IPS-11a (cell line): Measurements from ENCODE around the gene NAMPT.
A peak's percentile ranks its signal among the peaks of the same experiment; 100 is the strongest.
"Not testable (repeated sequence)": the region's sequence is repeated elsewhere in the genome, so short reads cannot be mapped to it uniquely, and the experiment has no call there.

Source experiments
- H3K4me3 ChIP-seq: one replicate; pipeline ENCODE4 v1.5.1; 2013; ENCODE audit warnings: low read depth, low read length, control low read depth

NAMPT gene

DNA sequence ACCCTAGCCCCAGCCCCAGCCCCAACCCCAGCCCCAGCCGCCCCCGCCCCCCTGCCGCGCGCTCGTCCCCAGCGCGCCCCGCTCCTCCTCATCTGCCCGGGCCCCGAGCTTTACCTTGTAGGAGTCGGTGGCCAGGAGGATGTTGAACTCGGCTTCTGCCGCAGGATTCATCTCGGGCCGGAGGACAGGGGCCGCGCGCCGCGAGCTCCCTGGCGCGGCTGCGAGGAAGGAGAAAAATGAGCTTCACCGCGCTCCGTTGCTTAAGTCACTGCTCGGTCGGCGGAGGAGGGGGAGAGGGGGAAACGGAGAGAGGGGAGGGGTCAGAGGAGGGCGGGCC, at the start of gene NAMPT:
Gene NAMPT (minus strand): TSS at position 270 of the 337 bp plus-strand sequence. CDS start 99 bp downstream, at position 171.
- peak within 1 kb of the TSS; percentile 50 for H3K4me3 ChIP-seq

DNA sequence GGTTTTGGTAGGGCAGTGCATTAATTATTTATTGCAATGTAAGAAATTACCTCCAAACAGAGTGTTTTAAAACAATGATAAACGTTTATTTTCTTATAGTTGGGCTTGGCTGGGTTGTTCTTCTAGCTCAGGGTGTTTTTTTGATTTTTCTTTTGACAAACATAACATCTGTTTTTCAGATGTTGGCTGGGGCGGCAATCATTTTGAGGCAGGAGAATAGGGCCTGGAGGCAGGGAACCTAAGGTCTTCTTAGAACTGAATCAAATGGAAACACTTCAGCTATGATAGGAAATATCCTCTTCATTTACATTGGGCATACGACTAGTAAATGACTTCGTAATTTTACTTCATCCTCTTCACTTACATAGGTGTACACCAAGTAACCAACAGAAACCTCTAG, 47.4 kb upstream of the NAMPT start:
- H3K4me3 ChIP-seq = no peak overlapping the region

DNA sequence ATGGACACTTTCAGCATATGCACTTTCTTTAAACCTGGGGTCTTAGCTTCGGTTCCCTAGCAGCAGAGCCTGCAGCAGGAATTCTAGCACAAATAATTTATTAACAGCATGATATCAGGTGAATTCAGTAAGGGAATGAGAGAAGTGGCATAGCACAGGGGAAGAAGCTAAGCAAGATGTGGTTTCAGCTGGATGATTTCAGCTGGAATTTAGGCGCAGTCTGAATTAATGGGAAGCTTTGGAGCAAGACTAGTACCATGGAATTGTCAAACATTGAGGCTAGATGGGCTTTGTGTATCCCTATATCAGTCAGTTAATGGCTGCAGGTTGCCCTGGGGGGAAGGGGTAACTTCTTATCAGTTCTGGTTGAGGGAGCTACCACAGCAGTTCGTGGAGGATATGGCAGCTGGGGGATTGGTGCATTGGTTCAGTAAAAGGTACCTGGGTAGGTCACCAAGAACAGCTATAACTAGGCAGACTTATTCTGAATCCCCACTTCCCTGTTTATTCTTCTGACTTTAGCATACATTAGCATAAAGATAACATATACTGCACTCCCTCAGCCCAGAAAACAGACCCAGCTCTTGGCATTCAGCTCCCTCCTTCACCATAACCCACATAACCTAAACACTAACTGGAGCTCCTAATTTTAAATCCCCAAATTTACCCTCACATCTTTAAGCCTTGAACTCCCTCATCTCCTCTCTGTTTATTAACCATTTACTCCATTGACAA, 46.8 kb upstream of the NAMPT start:
- no peak overlapping the region for H3K4me3 ChIP-seq

DNA sequence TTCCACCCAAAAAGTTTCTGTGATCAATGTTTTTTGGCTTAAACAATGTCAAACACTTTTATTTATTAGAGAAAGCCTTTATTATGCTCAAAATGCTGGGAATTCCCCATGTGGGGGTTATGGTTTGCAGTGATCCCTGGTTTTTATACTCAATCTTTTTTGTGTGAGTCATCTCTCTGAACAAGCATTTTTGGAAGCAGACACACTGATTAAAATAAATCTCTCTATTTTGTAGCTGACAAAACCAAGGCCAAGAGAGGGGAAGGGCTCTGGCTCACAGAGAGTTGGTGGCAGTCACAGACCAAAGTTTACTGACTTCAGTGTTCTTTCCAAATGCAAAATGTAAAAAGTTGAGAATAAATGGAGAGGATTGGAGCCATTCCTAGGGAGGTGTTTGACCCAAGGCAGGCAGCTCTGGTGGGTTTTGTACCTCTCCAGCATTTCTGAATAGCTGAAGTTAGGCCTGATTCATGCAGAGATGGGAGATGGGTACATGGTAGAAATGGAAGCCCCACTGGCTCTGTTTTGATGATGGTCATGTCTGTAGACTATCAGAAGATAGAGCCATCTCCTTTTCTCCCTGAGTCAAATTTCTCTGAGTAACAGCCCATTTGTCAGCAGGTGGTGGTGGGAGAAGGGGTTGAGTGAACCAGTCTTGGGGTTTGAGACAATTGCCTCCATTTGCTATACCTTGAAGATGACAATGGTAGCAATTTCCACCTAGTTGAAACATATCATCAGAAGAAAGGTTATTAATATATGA, 45.4 kb upstream of the NAMPT start:
- no peak overlapping the region for H3K4me3 ChIP-seq

DNA sequence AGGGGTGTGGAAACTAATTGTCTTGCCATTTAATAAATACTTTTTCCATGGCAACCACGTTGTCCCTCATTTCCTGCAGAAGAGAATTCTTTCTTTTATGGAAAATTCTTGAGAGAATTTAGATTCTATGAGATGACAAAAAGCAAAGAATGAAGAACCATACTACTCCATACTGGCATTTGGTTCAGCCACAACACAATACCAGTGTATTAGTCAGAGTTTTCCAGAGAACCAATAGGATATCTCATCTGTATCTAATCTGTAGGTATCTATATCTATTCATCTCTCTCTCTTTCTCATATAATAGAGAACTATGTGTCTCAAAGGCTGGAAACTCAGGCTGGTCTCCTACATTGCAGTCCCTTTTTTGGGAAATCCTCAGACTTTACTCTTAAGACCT, 44.6 kb upstream of the NAMPT start:
- H3K4me3 ChIP-seq = no peak overlapping the region

DNA sequence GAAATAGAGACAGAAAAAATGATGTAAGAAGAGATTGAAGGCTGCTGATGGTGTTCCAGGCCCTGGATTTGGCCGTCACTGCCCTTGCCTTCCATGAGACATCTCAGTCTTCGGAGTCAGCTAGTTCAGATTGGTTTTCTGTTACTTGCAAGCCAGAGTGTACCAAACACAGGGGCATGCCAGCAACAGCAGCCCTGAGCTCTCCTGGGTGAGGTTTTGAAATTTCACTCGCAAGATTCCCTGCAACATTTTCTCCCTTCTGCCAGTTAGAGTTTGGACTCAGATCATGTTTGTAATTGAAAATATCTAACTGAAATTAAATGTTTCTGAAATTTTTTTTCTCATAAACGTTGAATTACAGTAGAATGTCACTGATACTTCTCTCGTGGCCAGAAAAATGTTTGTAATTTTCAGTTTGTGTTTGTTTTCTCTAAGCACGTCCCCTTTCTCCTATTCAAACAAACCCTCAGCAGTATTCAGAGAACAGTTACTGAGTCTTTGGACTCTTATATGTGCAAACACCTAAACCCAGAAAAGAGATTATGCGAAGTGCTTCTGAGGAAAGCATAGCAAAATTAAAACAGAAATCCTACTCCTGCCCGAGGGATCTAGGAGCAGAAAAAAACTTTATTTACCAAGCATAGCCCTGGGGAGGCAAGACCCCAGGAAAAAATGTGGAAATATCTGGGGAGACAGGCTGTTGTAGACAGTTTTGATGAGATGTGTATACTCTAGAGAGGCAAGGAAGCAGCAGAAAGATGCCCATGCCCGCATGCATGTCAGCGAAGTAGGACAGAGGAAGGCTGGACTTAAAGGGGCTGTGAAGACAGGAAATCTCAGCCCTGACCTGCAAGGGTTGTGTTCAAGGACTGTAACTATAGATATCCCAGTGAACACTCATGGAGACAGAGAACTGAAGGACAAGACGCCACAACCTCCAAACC, 43.0 kb upstream of the NAMPT start:
- no peak overlapping the region for H3K4me3 ChIP-seq

DNA sequence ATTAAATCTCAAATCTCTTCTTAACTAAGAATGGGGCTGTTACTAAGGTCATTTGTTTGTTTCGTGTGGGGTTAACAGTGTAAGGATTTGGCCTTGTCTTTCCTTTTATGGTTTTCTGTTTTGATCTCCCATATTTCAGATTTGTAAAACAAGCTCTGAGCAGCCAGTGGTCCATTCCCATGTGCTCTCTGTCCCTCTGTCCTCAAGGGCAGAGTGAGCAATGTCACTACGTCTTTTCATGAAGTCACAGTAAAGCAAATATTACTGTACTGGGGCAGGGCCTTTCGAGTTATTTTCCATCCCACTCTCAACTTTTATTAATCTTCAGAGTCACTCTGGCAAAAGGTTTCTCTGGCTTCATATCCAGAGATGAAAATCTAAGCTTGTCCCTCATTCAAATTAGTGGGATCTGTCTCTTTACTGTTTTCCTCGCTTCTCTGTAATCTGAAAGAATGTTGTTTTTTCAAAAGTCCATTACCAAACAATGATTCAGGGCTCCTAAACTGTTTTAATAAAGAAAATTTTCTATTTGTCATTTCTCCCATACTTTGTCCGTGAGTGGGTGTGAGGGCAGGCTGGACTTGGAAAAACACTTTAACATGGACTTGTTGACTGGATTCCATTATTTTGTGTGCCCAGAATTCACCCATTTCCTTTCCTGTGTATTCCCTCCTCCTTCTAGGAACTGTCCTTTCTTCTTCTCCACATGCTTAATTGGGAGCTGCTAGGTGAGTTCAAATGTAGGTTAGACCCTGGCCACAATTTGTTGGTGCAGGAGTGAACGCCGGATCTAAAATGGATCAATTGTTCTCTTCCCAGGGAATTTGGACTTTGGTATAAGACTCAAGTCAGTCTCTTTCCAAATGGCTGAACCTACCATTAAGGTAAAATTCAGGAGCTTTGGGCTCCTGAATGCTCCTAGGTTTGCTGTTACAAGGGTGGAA, 42.1 kb upstream of the NAMPT start:
- no peak overlapping the region for H3K4me3 ChIP-seq

DNA sequence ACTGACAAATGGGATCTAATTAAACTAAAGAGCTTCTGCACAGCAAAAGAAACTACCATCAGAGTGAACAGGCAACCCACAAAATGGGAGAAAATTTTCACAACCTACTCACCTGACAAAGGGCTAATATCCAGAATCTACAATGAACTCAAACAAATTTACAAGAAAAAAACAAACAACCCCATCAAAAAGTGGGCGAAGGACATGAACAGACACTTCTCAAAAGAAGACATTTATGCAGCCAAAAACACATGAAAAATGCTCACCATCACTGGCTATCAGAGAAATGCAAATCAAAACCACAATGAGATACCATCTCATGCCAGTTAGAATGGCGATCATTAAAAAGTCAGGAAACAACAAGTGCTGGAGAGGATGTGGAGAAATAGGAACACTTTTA, 39.7 kb upstream of the NAMPT start:
- not testable (repeated sequence) for H3K4me3 ChIP-seq

DNA sequence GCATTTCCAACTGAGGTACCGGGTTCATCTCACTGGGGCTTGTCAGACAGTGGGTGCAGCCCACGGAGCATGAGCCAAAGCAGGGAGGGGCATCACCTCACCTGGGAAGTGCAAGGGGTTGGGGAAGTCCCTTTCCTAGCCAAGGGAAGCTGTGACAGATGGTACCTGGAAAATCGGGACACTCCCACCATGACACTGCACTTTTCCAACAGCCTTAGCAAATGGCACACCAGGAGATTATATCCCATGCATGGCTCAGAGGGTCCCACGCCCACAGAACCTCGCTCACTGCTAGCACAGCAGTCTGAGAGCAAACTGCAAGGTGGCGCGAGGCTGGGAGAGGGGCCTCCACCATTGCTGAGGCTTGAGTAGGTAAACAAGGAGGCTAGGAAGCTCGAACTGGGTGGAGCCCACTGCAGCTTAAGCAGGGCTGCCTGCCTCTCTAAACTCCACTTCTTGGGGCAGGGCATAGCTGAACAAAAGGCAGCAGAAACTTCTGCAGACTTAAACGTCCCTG, 35.5 kb upstream of the NAMPT start:
- not testable (repeated sequence) for H3K4me3 ChIP-seq

DNA sequence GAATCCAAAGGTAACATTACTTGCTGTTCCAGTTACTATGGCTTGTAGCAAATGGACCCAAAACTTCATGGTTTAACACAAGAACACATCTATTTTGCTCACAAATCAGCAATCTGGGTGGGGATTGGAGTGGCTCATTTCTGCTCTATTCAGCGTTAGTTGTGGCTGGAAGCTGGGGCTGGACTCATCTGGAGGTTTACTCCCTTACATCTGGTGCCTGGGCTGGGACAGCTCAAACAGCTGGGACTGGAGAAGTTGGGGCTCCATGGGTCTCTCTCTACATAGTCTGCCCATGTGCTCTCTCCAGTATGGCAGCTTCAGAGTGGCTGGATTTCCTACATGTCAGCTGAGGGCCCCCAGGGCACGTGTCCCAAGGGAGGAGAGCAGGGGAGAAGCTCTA, 33.7 kb upstream of the NAMPT start:
- H3K4me3 ChIP-seq = no peak overlapping the region

DNA sequence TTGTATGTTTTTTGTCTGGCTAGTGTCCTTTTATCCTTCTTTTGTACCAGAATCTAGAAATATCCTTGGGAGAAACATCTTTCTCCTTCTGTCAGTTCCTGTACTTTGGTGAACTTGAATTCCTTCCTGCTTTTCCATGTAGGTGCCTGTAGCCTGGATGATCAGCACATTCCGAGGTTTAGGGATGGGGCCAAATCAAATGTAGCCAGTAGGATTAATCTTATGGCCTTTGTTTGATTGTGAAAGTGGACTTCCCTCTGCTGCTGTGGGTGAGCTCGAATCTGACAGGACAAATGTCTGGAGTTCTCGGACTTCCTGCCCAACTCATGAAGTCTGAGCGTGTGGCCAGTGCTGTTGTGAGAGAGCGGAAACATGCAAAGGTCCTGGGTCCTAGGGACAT, 33.2 kb upstream of the NAMPT start:
- H3K4me3 ChIP-seq = no peak overlapping the region

DNA sequence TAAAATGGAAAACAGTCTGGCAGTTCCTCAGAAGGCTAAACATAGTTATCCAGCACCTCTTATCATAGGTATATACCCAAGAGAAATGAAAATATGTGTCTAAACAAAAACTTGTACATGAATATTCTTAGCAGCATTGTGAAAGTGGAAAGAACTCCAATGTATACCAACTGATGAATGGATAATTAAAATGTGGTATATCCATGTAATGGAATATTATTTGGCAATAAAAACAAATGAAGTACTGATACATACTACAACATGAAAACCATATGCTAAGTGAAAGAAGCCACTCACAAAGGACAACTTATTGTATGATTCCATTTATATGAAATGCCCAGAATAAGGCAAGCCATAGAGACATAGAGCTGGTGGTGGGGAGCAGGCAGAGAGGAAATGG, 32.2 kb upstream of the NAMPT start:
- no peak overlapping the region for H3K4me3 ChIP-seq

DNA sequence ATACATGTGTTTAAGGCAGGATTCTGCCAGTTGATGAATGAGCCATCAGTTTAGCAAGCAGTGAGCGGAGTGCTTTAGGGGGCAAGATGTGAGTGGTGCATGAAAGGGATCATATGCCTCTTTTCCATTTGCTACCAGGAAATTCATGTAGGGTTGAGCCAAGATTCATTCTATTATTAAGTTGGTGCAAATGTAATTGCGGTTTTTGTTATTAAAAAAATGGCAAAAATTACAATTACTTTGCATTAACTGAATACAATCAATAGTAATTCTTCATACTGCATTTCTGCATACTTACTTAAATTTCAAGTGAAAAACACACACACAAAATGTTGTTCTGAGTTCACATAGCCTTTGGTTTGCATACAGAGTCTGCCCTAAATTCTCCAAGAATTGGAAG, 30.1 kb upstream of the NAMPT start:
- H3K4me3 ChIP-seq = no peak overlapping the region

DNA sequence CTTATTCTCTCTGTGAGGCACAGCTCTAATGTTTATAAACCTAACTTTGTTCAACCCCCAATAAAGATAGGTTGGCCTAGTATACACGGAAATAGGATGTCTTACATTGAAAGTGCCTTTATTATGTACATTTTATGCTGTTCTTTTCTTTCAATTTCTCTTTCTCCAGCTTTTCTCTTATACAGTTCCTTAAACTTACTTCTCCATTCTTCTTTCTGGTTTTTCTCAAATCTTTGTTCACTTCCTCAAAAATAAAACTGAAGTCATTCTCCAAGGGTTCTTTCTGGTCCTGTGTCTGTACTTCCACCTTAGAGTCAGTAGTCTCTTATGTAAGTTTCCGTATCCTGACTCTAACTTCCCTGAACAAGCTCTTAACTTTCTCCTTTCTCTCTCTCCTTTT, 29.2 kb upstream of the NAMPT start:
- H3K4me3 ChIP-seq = no peak overlapping the region

DNA sequence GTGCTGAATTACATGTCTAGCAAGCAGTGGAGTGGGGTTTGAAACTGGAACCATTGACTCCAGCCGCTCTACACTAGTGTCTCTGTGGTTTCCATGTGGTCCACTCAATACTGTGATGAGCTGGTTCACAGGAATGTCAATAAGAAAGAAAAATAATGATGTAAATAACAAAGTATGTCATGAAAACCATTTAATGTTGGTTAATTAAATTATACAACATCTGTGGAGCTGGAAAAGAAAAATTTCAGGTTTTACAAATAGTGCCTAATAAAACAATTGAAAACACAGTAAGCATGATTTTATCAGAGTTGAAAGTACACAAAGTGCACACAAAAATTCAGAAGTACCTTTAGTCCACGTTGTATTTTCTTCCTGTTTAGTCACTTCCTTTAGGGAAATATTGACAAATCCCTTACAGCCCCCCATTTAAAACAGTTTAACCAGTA, 28.7 kb upstream of the NAMPT start:
- H3K4me3 ChIP-seq = no peak overlapping the region

DNA sequence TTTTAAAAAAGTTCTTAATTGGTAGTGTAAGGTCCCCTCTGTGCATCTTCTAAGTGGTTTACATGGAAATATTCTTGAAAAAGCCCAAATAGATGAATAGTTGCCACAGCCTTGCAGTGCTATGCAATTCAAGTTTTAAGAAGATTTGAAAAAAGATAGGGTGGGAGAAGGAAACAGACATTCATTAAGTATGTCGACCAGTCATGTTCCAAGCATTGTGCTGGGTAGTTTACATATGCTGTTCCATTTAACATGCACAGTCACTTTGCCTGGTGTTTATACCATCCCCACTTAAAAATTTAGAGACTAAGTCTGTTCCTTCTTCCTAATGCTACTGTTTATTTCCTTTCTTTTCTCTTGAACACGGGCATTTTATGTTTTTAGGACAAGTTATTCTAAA, 28.1 kb upstream of the NAMPT start:
- H3K4me3 ChIP-seq = no peak overlapping the region

DNA sequence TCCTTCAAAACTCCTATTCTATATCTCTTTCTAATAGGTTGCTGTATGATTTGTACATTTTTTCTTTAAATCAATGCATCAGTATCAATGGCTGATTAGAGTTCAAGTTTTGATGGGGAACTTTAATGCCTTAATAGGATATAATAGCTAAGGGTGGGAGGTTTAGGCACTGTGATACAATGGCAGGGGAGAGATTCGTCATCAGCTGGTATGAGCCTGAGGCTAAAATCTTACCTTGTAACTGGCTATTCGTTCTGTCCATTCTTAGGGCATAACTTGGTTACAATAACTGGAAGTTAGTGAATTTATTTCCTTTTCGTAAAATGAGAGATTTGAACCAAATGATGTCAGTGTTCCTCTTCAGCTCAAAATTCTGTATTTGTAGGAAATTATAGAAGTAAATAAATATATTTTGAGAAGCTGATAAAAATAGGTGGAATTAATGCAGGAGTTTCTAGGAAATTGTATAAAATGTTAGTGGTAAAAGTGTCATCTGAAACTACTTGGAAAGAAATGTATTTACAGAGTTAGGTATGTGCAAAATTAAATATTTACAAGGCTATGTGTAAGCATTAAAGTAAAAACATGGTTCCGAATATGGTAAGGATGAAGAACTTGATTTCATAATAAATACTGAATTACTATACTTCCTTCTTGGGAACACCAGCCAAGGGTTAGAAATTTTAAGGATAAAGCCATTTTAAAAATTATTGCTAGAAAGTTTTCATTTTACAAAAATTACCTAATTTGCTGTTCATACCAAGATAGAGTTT, 27.5 kb upstream of the NAMPT start:
- H3K4me3 ChIP-seq = no peak overlapping the region

DNA sequence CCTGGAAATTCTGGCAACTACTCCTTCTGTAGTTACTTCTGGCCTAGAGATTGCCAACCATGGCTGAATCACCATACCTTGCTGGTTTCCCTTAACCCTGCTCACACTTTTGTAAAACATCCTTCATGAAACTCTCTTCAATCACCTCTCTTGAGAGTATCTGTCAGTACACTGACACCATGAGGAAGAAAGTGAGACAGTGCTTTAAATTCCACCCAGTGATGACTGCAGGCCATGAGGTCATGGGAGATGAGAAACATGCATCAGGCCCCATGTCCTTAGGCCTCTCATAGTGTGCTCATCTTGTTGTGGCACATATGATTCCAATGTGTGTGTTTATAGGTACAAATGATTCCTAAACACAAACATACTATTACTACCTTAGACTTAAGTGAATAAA, 24.6 kb upstream of the NAMPT start:
- no peak overlapping the region for H3K4me3 ChIP-seq

DNA sequence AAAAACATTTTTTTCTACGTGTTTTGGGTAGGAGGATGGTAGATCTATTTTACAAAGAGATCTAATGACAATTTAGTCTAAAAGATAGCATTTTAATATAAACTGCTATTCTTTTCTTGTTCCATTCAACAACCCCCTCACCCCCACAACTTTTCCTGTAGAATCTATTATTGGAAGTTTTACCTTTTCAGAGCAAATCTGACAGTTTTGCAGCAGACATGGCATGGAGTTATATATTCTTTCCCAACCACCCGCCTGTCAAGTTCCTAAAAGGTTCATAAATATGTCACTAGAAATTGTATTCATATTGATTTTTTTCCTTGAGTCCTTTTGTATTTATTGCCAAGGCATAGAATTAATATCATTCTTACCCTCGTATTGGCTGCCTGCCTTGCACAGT, 21.5 kb upstream of the NAMPT start:
- H3K4me3 ChIP-seq = no peak overlapping the region
